Activated CD4-positive, alpha-beta T cell treated with anti-CD3 and anti-CD28 coated beads for 36 hours (primary cell): Measurements from ENCODE around the gene CASP10. TPM values are rescaled to one million over a fixed set of nuclear protein-coding genes. Genes with fewer than 3 reads are reported as not detected.

Experiments
- ATAC-seq: fragments of 200-7000 bp; cut with Tn5 transposase; one replicate; pipeline ENCODE4 v1.10.0; 2021; ENCODE audit warnings: mild to moderate bottlenecking, moderate library complexity
- CTCF ChIA-PET: fragments of 350-600 bp; sonication (Branson Sonifier 250); formaldehyde crosslinking; loops from one replicate; lab custom pipeline; 2021; ENCODE audit warnings: antibody characterized with exemption; lab: Charles Lee
- POLR2A ChIA-PET: fragments of 350-600 bp; sonication (Branson Sonifier 250); formaldehyde crosslinking; loops from one replicate; lab custom pipeline; 2021; ENCODE audit warnings: antibody characterized with exemption, inconsistent platforms; lab: Charles Lee
- DNase-seq: peaks from one replicate; pipeline ENCODE4 v3.0.0-alpha.2; 2020
- H3K27ac Mint-ChIP-seq: one replicate; pipeline ENCODE4 v1.8.0; 2021; ENCODE audit warnings: mixed read lengths
- H3K27me3 Mint-ChIP-seq: one replicate; pipeline ENCODE4 v1.8.0; 2021; ENCODE audit warnings: mixed read lengths
- H3K36me3 Mint-ChIP-seq: one replicate; pipeline ENCODE4 v1.8.0; 2021; ENCODE audit warnings: low read depth, mixed read lengths
- H3K4me1 Mint-ChIP-seq: one replicate; pipeline ENCODE4 v1.8.0; 2021; ENCODE audit warnings: mixed read lengths
- H3K4me3 Mint-ChIP-seq: one replicate; pipeline ENCODE4 v1.8.0; 2021; ENCODE audit warnings: mild to moderate bottlenecking, moderate library complexity, mixed read lengths
- H3K9me3 Mint-ChIP-seq: one replicate; pipeline ENCODE4 v1.8.0; 2021; ENCODE audit warnings: low read depth, mixed read lengths
- intact Hi-C, 2 experiments: fragments of 100-400 bp; cut with DNase I in 1 of 2; cut with micrococcal nuclease in 1 of 2; formaldehyde crosslinking; loops; one replicate each; pipeline versions ENCODE4 v1.14.2 to v1.15.1; 2022 to 2024; cut with DNase I, micrococcal nuclease
- total RNA-seq, 2 experiments: library from RNA; stranded (reverse); gene quantifications; one replicate each; pipeline ENCODE4 v1.2.3, GENCODE V29; 2021

Gene CASP10
- total RNA-seq, 2 experiments from 2014 or later = 12.2 to 16.8 TPM

GRCh38 chr2:201196003-201196402 is 13.1 kb downstream of the CASP10 start:
- no peaks in the 10 kb centered on the region for H3K27me3 Mint-ChIP-seq
- H3K4me1 Mint-ChIP-seq = peaks cover 53% of the 10 kb centered on the region
- POLR2A ChIA-PET = no interaction called here
- no peaks in the 10 kb centered on the region for H3K9me3 Mint-ChIP-seq
- ATAC-seq (no peak), DNase-seq (no peak)
- H3K27ac Mint-ChIP-seq = no peak overlapping the region
- H3K36me3 Mint-ChIP-seq = peaks cover 53% of the 10 kb centered on the region
- intact Hi-C loops = no loop called here
- H3K4me3 Mint-ChIP-seq = no peak overlapping the region
- CTCF ChIA-PET = interaction anchor here (0.6 to 4.0 kb wide), 6 partner anchors 11 to 330 kb away, joined by 3 to 36 read pairs (median 4); partner anchors contain the start of gene CASP10

GRCh38 chr2:201196803-201197202 is 13.9 kb downstream of the CASP10 start:
- intact Hi-C loops = no loop called here
- H3K27me3 Mint-ChIP-seq = no peaks in the 10 kb centered on the region
- no peak overlapping the region for H3K27ac Mint-ChIP-seq
- ChIA-PET POLR2A (no interaction called here), CTCF (interaction anchor here (0.8 to 4.0 kb wide), 4 partner anchors 14 to 35 kb away, joined by 3 to 36 read pairs (median 5); partner anchors contain the start of gene CASP10)
- no peak for ATAC-seq
- H3K4me3 Mint-ChIP-seq = no peak overlapping the region
- peaks cover 55% of the 10 kb centered on the region for H3K36me3 Mint-ChIP-seq
- no peaks in the 10 kb centered on the region for H3K9me3 Mint-ChIP-seq
- no peak for DNase-seq
- peaks cover 45% of the 10 kb centered on the region for H3K4me1 Mint-ChIP-seq

- intact Hi-C loops = no loop called here
- CTCF ChIA-PET = interaction anchor here (1.0 kb wide), 1 partner anchor 241 kb away, joined by 3 read pairs; no protein-coding TSS in a partner anchor
- POLR2A ChIA-PET = no interaction called here
- DNase-seq (no peak), ATAC-seq (no peak)
- Mint-ChIP-seq H3K4me3 (no peak overlapping the region), H3K36me3 (peaks cover 53% of the 10 kb centered on the region), H3K4me1 (peaks cover 36% of the 10 kb centered on the region), H3K27me3 (no peaks in the 10 kb centered on the region), H3K27ac (no peak overlapping the region), H3K9me3 (no peaks in the 10 kb centered on the region)
Observed at GRCh38 chr2:201197781-201198180, 14.8 kb downstream of the CASP10 start.

- intact Hi-C loops = no loop called here
Observed at GRCh38 chr2:201199847-201200246, 16.9 kb downstream of the CASP10 start.

GRCh38 chr2:201200345-201200744 is 17.4 kb downstream of the CASP10 start:
- peaks cover 23% of the 10 kb centered on the region for H3K4me1 Mint-ChIP-seq
- H3K27me3 Mint-ChIP-seq = no peaks in the 10 kb centered on the region
- peaks cover 40% of the 10 kb centered on the region for H3K36me3 Mint-ChIP-seq
- CTCF ChIA-PET = interaction anchor here (0.6 to 1.5 kb wide), 4 partner anchors 17 to 247 kb away, joined by 3 to 10 read pairs (median 4); partner anchors contain the start of gene CASP10
- no peak for DNase-seq
- intact Hi-C loops = no loop called here
- H3K4me3 Mint-ChIP-seq = no peak overlapping the region
- POLR2A ChIA-PET = interaction anchor here (0.5 kb wide), 1 partner anchor 276 kb away, joined by 4 read pairs; no protein-coding TSS in a partner anchor
- ATAC-seq = no peak
- H3K27ac Mint-ChIP-seq = no peak overlapping the region
- H3K9me3 Mint-ChIP-seq = no peaks in the 10 kb centered on the region

More at GRCh38 chr2:201199847-201200246, 16.9 kb downstream of the CASP10 start:
- Mint-ChIP-seq H3K9me3 (no peaks in the 10 kb centered on the region), H3K4me3 (no peak overlapping the region), H3K36me3 (peaks cover 43% of the 10 kb centered on the region), H3K4me1 (peaks cover 23% of the 10 kb centered on the region), H3K27ac (no peak overlapping the region), H3K27me3 (no peaks in the 10 kb centered on the region)
- CTCF ChIA-PET = interaction anchor here (0.8 kb wide), 1 partner anchor 129 kb away, joined by 3 read pairs; no protein-coding TSS in a partner anchor
- DNase-seq = no peak
- POLR2A ChIA-PET = interaction anchor here (0.5 kb wide), 1 partner anchor 275 kb away, joined by 4 read pairs; no protein-coding TSS in a partner anchor
- no peak for ATAC-seq

GRCh38 chr2:201201371-201201770 is 18.4 kb downstream of the CASP10 start:
- intact Hi-C loops = no loop called here
- POLR2A ChIA-PET = no interaction called here
- peaks cover 23% of the 10 kb centered on the region for H3K4me1 Mint-ChIP-seq
- no peaks in the 10 kb centered on the region for H3K27me3 Mint-ChIP-seq
- no peak for ATAC-seq
- no peak overlapping the region for H3K4me3 Mint-ChIP-seq
- no peak overlapping the region for H3K27ac Mint-ChIP-seq
- no peaks in the 10 kb centered on the region for H3K9me3 Mint-ChIP-seq
- DNase-seq = no peak
- CTCF ChIA-PET = interaction anchor here (1.0 to 1.5 kb wide), 3 partner anchors 18 to 35 kb away, joined by 3 to 10 read pairs (median 4); partner anchors contain the start of gene CASP10
- H3K36me3 Mint-ChIP-seq = peaks cover 31% of the 10 kb centered on the region

- no peaks in the 10 kb centered on the region for H3K9me3 Mint-ChIP-seq
- no peak for DNase-seq
- no peak overlapping the region for H3K27ac Mint-ChIP-seq
- ChIA-PET POLR2A (interaction anchor here (0.6 to 1.6 kb wide), 2 partner anchors 28 to 30 kb away, joined by 3 to 6 read pairs; no protein-coding TSS in a partner anchor), CTCF (interaction anchor here (0.5 to 3.5 kb wide), 3 partner anchors 18 to 29 kb away, joined by 5 to 20 read pairs (median 6); no protein-coding TSS in a partner anchor)
- H3K27me3 Mint-ChIP-seq = no peaks in the 10 kb centered on the region
- peaks cover 18% of the 10 kb centered on the region for H3K4me1 Mint-ChIP-seq
- no peak overlapping the region for H3K4me3 Mint-ChIP-seq
- intact Hi-C loops = no loop called here
- ATAC-seq = no peak
- peaks cover 24% of the 10 kb centered on the region for H3K36me3 Mint-ChIP-seq
Observed at GRCh38 chr2:201203916-201204654, 21.1 kb downstream of the CASP10 start.

- POLR2A ChIA-PET = interaction anchor here (0.6 to 1.6 kb wide), 3 partner anchors 24 to 29 kb away, joined by 3 to 6 read pairs (median 3); no protein-coding TSS in a partner anchor
- ATAC-seq = no peak
- Mint-ChIP-seq H3K27ac (no peak overlapping the region), H3K27me3 (no peaks in the 10 kb centered on the region), H3K9me3 (no peaks in the 10 kb centered on the region), H3K4me3 (no peak overlapping the region), H3K4me1 (peaks cover 22% of the 10 kb centered on the region), H3K36me3 (peaks cover 28% of the 10 kb centered on the region)
- intact Hi-C loops = no loop called here
- CTCF ChIA-PET = interaction anchor here (0.5 to 3.5 kb wide), 4 partner anchors 11 to 28 kb away, joined by 4 to 20 read pairs (median 6); no protein-coding TSS in a partner anchor
- no peak for DNase-seq
Observed at GRCh38 chr2:201204655-201205514, 21.9 kb downstream of the CASP10 start.

GRCh38 chr2:201205515-201205849 is 22.5 kb downstream of the CASP10 start:
- CTCF ChIA-PET = interaction anchor here (0.8 to 3.5 kb wide), 3 partner anchors 11 to 158 kb away, joined by 3 to 20 read pairs (median 4); no protein-coding TSS in a partner anchor
- DNase-seq (no peak), ATAC-seq (no peak)
- Mint-ChIP-seq H3K4me1 (peaks cover 26% of the 10 kb centered on the region), H3K9me3 (no peaks in the 10 kb centered on the region), H3K27ac (no peak overlapping the region), H3K4me3 (no peak overlapping the region), H3K36me3 (peaks cover 28% of the 10 kb centered on the region), H3K27me3 (no peaks in the 10 kb centered on the region)
- intact Hi-C loops = no loop called here
- POLR2A ChIA-PET = interaction anchor here (0.7 to 1.6 kb wide), 2 partner anchors 23 to 27 kb away, joined by 3 to 6 read pairs; no protein-coding TSS in a partner anchor

- Mint-ChIP-seq H3K9me3 (no peaks in the 10 kb centered on the region), H3K4me1 (peaks cover 25% of the 10 kb centered on the region)
- POLR2A ChIA-PET = no interaction called here
Observed at GRCh38 chr2:201208563-201209252, 25.8 kb downstream of the CASP10 start.

More at GRCh38 chr2:201208563-201209252, 25.8 kb downstream of the CASP10 start:
- no peaks in the 10 kb centered on the region for H3K27me3 Mint-ChIP-seq
- DNase-seq (no peak), ATAC-seq (no peak)
- CTCF ChIA-PET = interaction anchor here (1.6 to 2.7 kb wide), 2 partner anchors 14 to 23 kb away, joined by 10 to 13 read pairs; no protein-coding TSS in a partner anchor
- intact Hi-C loops = no loop called here
- no peak overlapping the region for H3K27ac Mint-ChIP-seq
- H3K36me3 Mint-ChIP-seq = peaks cover 27% of the 10 kb centered on the region
- H3K4me3 Mint-ChIP-seq = no peak overlapping the region
